GM21381 (cell line): ENCODE measurements around the gene ACP6.
A peak's percentile ranks its signal among the peaks of the same experiment; 100 is the strongest.

Experiments
- ATAC-seq: cut with Tn5 transposase; IDR thresholded peaks from one replicate; pipeline ENCODE4 v1.9.1; 2021; ENCODE audit warnings: mild to moderate bottlenecking, moderate library complexity; ENCODE audit not compliant: unreplicated experiment

The ACP6 gene

GRCh38 chr1:147652306-147652705 lies 18.0 kb downstream of the ACP6 start:
- ATAC-seq = no peak

- ATAC-seq = no peak
Observed at GRCh38 chr1:147651466-147651865, 18.9 kb downstream of the ACP6 start.

GRCh38 chr1:147648933-147649332 lies 21.4 kb downstream of the ACP6 start:
- ATAC-seq = no peak

- no peak for ATAC-seq
Observed at GRCh38 chr1:147647796-147648633, 22.3 kb downstream of the ACP6 start.

- ATAC-seq = no peak
Observed at GRCh38 chr1:147643974-147644373, 26.4 kb downstream of the ACP6 start.

GRCh38 chr1:147641695-147642592 lies 28.4 kb downstream of the ACP6 start:
- no peak for ATAC-seq

- ATAC-seq = no peak
Observed at GRCh38 chr1:147641291-147641690, 29.0 kb downstream of the ACP6 start.

- ATAC-seq = peak; percentile 80
Observed at GRCh38 chr1:147640553-147641165, 29.7 kb downstream of the ACP6 start.

GRCh38 chr1:147636314-147636713 lies 34.0 kb downstream of the ACP6 start:
- no peak for ATAC-seq

GRCh38 chr1:147635342-147635741 lies 35.0 kb downstream of the ACP6 start:
- no peak for ATAC-seq

GRCh38 chr1:147634645-147635044 lies 35.7 kb downstream of the ACP6 start:
- ATAC-seq = no peak

GRCh38 chr1:147633759-147634158 lies 36.6 kb downstream of the ACP6 start:
- ATAC-seq = no peak

GRCh38 chr1:147631839-147632238 lies 38.5 kb downstream of the ACP6 start:
- no peak for ATAC-seq

- no peak for ATAC-seq
Observed at GRCh38 chr1:147630447-147630846, 39.9 kb downstream of the ACP6 start.

- ATAC-seq = no peak
Observed at GRCh38 chr1:147630022-147630421, 40.3 kb downstream of the ACP6 start.

- ATAC-seq = no peak
Observed at GRCh38 chr1:147628441-147628840, 41.9 kb downstream of the ACP6 start.

- no peak for ATAC-seq
Observed at GRCh38 chr1:147627435-147628110, 42.8 kb downstream of the ACP6 start.

GRCh38 chr1:147626739-147627138 lies 43.6 kb downstream of the ACP6 start:
- ATAC-seq = no peak

GRCh38 chr1:147626291-147626690 lies 44.0 kb downstream of the ACP6 start:
- ATAC-seq = no peak

GRCh38 chr1:147625362-147625995 lies 44.8 kb downstream of the ACP6 start:
- ATAC-seq = no peak
